NAMALWA (cell line): Measurements from ENCODE around the gene RAB3C.

Experiments
- DNase-seq: peaks from one replicate; pipeline ENCODE4 v3.0.0-alpha.2; 2015; ENCODE audit warnings: low spot score

Gene RAB3C

GRCh38 chr5:58773744-58774441 is 191.0 kb downstream of the RAB3C start:
- no peak for DNase-seq

DNA sequence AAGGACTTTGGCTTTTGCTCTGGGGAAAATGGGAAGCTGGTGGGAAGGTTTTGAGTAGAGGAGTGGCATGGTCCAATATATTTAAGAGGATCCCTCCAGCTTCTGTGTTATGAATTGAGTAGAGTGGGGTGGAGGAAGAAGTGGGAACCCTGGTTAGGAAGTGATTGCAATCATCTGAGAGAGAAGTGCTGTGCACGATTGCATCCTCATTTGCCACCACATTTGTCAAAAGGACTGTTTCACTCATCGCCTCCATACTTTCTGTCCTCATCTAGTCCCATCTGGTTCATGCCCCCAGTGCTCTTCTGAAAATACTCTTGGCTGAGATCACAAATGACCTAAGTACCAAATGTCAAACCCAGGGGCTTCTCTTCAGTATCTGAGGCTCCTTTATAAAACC is 192.1 kb downstream of the RAB3C start:
- DNase-seq, result no peak

DNA sequence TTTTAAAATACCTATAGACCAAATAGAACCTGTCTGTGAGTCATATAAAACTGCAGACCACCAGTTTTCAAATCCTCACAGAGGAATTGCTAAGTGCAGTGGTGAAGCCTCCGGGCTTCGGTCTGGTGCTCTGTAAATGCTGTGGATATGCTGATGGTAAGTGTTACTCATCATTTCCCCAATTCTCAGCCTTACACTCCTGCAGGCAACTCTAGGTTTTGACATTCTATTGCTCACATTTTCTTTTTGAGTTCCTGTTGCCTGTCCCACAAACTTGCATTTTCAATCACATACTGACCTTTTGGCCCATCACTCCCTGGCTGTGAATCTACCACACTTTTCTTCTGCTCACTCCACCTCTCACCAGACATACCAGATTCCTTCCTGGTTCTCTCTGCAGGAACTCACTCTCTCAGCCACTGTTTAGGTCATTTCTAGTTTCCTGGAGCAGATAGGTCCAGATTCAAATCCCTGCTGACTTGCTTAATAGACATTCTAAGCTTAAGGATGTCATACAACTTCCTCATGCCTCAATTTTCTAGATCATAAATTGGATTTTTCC is 192.9 kb downstream of the RAB3C start:
- DNase-seq, result no peak

- no peak for DNase-seq
These were observed 193.7 kb downstream of the RAB3C start for GRCh38 chr5:58776559-58776958.

DNA sequence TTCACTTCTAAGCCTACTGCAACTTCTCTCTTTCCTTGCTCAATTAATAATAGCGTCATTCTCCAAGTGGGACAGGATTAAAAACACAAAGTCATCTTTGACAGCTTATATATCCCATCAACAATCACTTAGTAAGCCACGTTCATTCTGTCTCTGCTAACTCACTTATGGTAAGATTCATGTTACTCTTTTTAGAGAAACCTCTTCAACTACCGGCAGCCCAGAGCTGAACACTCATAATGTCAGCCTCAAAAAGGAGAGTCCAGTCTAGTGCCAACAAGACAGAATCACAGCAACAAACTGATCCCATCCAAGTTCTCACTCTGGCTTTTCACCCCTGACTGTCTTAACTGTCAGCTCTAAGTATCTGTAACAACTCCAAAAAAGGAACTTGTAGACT is 196.0 kb downstream of the RAB3C start:
- DNase-seq, result no peak

GRCh38 chr5:58786035-58786434 is 203.2 kb downstream of the RAB3C start:
- DNase-seq, result no peak

GRCh38 chr5:58786711-58787303 is 203.9 kb downstream of the RAB3C start:
- no peak for DNase-seq

GRCh38 chr5:58787987-58788386 is 205.1 kb downstream of the RAB3C start:
- DNase-seq, result no peak

DNA sequence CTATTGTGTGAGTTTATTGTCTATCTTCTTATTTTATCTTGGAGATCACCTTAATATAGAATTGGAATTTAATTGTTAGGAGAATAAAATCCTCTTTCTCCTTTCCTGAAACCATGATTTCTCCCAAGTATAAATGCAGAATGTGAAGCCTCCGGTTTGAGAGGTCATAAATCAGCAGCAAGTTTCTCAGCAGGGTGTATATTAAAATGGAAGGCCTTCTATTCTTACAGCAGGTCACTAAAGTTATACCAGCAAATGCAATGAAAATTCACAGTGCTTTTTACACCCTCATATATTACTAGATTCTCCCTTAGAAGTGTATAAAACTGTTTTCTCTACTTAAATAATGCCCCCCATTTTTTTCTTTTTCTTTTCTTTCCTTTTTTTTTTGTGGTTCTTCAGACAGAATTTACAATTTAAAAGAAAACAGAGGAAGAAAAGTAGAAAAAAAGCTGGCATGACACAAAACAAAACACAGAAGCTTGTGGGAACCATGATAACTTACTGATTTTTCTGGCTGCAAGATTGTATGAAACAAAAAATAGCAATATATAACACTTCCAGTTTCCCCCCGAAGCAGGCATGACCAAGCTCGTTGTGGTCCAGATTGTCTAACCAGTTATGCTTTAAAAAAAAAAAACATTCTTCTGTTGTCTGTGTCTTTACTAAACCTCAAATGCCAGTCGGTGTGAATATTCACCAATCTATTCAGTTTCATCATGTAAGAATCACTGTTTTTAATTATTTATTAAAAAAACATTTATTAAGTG is 211.2 kb downstream of the RAB3C start:
- DNase-seq, result no peak

- DNase-seq, result no peak
These were observed 212.0 kb downstream of the RAB3C start for GRCh38 chr5:58794875-58795274.

DNA sequence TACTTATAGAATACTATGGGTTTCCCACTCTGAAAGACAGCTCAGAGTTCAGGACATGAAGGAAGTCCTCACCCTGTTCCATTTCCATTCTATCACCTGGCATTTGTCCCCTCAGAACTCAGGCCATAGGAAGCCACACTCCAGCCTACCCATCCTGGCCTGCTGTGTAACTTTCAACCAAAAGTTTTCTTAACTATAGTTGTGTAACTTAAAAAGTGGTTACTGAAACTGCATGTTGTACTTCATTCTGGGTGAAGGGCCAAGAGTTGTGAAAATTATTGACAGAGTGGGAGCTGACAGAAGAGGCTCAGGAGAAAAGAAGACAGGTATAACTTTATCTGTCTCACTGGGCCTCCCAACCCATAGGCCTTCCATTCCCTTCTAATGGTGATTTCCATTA is 212.5 kb downstream of the RAB3C start:
- DNase-seq, result no peak

GRCh38 chr5:58797021-58797420 is 214.1 kb downstream of the RAB3C start:
- DNase-seq, result no peak

DNA sequence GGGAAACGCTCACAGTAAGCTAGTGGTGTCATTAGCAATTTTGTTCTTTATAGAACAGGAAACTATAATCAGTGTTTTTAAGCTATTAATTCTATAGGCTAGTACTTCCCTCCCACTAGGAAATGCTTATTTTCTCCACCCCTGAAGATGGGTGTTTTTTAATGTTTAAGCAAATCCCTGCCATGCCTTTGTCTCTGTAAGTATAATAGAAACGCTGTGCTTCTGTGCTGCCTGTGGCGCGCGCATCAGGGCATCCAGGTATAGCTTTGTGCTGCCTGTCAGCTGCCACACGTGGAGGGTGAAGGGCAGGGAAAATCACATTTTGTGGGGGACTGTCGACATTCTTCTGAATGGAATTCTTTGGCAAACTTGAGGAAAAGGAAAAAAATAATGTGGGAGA is 217.5 kb downstream of the RAB3C start:
- DNase-seq, result no peak

GRCh38 chr5:58800861-58801540 is 218.1 kb downstream of the RAB3C start:
- DNase-seq, result no peak

DNA sequence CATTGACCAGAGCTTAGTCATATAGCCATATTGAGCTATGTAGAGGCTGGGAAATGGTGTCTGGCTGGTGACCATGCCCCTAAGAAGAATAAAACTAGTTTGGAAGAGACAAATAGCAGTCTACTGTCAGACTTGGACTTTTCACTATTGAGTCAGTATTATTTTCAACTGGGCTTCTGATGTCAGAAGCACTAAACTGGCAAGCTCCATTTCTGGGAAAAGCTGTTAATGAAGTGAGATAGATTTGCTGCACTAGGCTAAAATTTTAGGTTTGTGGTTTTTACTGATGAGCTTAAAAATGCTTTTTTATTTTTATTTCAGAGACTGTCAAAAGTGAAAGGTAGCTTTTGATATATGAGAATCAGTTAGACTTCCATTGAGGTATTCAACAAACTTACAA is 220.2 kb downstream of the RAB3C start:
- no peak for DNase-seq

- no peak for DNase-seq
These were observed 221.4 kb downstream of the RAB3C start for GRCh38 chr5:58804291-58804690.

- no peak for DNase-seq
These were observed 227.2 kb downstream of the RAB3C start for GRCh38 chr5:58810086-58810485.

DNA sequence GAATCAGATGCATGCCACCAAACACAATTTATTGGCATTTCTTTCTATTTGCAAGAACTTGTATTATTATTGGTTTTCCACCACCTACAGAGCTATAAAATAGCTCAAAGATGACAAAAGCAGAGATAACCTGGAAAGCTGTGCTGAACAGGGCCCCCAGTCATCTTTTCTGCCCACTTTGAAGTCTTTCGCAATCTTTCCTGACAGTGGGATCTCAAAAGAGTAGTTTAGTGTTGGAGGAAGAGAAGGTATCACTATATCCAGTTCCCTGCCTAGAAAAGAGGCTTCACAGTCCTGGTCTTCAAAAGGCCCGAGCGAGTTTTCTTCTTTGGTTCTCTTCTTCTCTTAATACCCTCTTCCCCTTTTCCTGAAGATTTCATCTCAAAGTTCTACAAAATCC is 231.0 kb downstream of the RAB3C start:
- DNase-seq, result no peak

DNA sequence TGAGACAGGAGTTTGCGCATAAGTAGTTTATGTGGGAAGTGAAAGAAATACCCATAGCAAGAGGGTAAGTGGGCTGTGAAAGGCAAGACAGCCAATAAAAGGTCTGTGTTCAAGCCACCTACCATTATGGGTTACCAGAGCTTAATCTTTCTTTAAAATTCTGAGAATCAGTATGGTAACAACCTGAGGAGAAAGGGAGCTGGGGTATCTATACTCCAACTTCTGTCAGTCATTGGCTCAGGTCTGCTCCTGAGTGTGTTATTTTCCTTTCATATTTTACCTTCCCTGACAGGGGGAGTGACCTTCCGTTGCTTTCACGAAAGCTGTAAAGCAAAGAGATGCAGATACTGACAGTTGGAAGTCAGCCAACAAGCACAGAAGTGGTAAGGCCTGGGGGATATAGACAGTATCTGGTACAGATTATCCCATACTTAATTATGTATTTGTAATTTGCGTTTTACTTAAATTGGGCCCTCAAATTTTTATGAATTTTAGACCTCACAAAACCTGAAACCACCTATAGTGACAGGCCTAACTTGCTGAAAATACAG is 233.4 kb downstream of the RAB3C start:
- DNase-seq, result no peak

GRCh38 chr5:58818465-58818864 is 235.6 kb downstream of the RAB3C start:
- DNase-seq, result no peak

- no peak for DNase-seq
These were observed 242.6 kb downstream of the RAB3C start for GRCh38 chr5:58825441-58825840.

DNA sequence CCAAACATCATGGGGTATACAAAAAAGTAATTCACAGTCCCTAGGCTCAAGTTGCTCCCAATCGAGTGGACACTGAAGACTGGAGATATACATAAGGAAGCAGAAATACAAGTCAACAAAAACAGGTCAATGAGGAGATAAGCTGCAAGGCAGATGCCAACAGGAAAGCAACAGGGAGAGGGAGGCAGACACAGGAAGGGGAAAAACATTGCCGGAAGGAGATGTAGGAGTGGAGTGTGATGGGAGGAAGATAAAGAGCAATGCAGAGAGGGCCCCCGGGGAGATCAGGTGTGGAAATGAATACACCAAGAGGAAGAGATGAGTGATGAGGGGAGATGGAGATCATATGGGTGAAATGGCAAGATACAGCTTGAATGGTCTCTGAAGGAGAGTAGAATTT is 243.0 kb downstream of the RAB3C start:
- no peak for DNase-seq
